Gastrocnemius medialis (tissue), 4 donors: Measurements from ENCODE around the gene MALRD1. TPM values are rescaled to one million over a fixed set of nuclear protein-coding genes. Genes with fewer than 3 reads are reported as not detected.

Experiments used
- ATAC-seq, 2 donors: fragments of 150-250 bp; one replicate each; pipeline ENCODE4 v1.9.1; 2016
- DNase-seq, 2 donors: peaks; one replicate each; pipeline ENCODE4 v3.0.0-alpha.2; 2019
- H3K27ac ChIP-seq, 4 donors: fragments of 200-600 bp; sonication (generic); 1 replicate in 1 of 4; 2 replicates in 3 of 4; pipeline ENCODE4 v1.5.1; 2016 to 2018; ENCODE audit warnings: mild to moderate bottlenecking in 2 of 4, moderate library complexity in 1 of 4
- H3K27me3 ChIP-seq, 3 donors: fragments of 200-600 bp; sonication (generic) in 2 of 3; 1 replicate in 1 of 3; 2 replicates in 2 of 3; pipeline versions ENCODE4 v1.5.1 to v1.6.0; 2016 to 2019; ENCODE audit warnings: mild to moderate bottlenecking in 1 of 3, moderate library complexity in 1 of 3
- H3K36me3 ChIP-seq, 2 donors: fragments of 200-600 bp; sonication (generic) in 1 of 2; one replicate each; pipeline ENCODE4 v1.5.1; 2017 to 2018
- H3K4me1 ChIP-seq, 2 donors: fragments of 200-600 bp; sonication (generic) in 1 of 2; one replicate each; pipeline ENCODE4 v1.5.1; 2016 to 2017; ENCODE audit warnings: mild to moderate bottlenecking in 2 of 2
- H3K4me3 ChIP-seq, 4 donors: fragments of 200-600 bp; sonication (generic) in 3 of 4; 1 replicate in 1 of 4; 2 replicates in 3 of 4; pipeline ENCODE4 v1.5.1; 2016 to 2019; ENCODE audit warnings: mild to moderate bottlenecking in 2 of 4
- H3K9me3 ChIP-seq, 3 donors: fragments of 200-600 bp; sonication (generic) in 2 of 3; 1 replicate in 1 of 3; 2 replicates in 2 of 3; pipeline ENCODE4 v1.5.1; 2016 to 2019
- CTCF ChIP-seq, 5 experiments: fragments of 450-650 bp in 3 of 5; fragments of 200-600 bp in 2 of 5; sonication (generic) in 2 of 5; IDR thresholded peaks in 4 of 5; conservative IDR thresholded peaks in 1 of 5; 1 replicate in 4 of 5; 2 replicates in 1 of 5; pipeline ENCODE4 v1.5.1; 2016 to 2019; ENCODE audit warnings: antibody characterized with exemption in 5 of 5, mild to moderate bottlenecking in 3 of 5, moderate library complexity in 3 of 5
- POLR2A ChIP-seq, 2 donors: fragments of 450-650 bp; IDR thresholded peaks; one replicate each; pipeline ENCODE4 v1.6.1; 2017; ENCODE audit warnings: antibody characterized with exemption in 2 of 2, mild to moderate bottlenecking in 2 of 2, moderate library complexity in 2 of 2
- in situ Hi-C, 4 donors: fragments of 200-750 bp; cut with MboI; loops; one replicate each; pipeline versions ENCODE4 v1.15.0 to v1.8.0; 2017; ENCODE audit warnings: low sequenced_read_pairs in 4 of 4
- intact Hi-C: fragments of 100-400 bp; cut with DNase I; formaldehyde crosslinking; loops from one replicate; pipeline ENCODE4 v1.15.1; 2023; ENCODE audit warnings: low total_unique reads
- total RNA-seq, 4 donors: library from RNA; depleted of rRNA; stranded (reverse); fragments of >200 nt; gene quantifications; one replicate each; pipeline versions ENCODE4 v1.1.0 to v1.2.3, GENCODE V29; 2016

MALRD1 gene
- total RNA-seq, 4 donors from 2014 or later: 0.75 TPM; not detected in 3

DNA sequence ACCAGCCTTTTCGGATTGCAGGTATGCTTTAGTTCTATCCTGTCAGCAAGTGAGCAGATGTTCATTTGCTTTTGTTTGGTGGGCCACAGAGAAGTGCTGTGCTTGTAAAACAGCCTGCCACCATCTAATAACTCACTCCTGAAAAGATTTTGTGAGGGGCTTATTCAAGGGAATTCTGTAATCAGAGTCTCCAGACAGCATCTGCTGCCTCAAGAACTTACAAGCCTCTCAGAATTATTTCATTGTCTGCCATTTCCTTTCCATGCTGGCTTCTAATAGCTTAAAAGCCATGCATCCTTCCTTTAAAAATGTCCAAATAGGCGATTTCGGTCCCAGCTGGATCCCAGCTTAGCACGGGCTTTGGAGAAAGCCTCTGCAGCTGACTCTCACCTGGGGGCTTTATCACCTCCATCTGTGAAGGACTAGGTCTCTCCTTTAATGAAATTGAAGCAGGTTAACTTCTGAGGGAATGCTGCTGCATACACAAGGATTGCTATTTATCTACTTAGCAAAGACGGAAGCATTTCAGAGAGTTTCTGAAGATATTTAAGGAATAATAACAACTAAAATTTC is 48.0 kb downstream of the MALRD1 start:
- DNase-seq (no peak), ATAC-seq (no peak)
- in situ Hi-C loops: no loop called here
- Histone ChIP-seq H3K27ac (no peak overlapping the region), H3K4me1 (no peaks in the 10 kb centered on the region), H3K4me3 (no peak overlapping the region), H3K27me3 (no peaks in the 10 kb centered on the region), H3K9me3 (no peaks in the 10 kb centered on the region), H3K36me3 (no peaks in the 10 kb centered on the region)
- intact Hi-C loops: no loop called here
- TF ChIP-seq POLR2A (IDR thresholded peaks at IDR 0.05): no peak
- TF ChIP-seq CTCF (IDR thresholded peaks at IDR 0.05 in 4 of 5, conservative IDR thresholded peaks at IDR 0.05 in 1 of 5): no peak

GRCh38 chr10:19097151-19097550 is 48.5 kb downstream of the MALRD1 start:
- in situ Hi-C loops (no loop called here), intact Hi-C loops (no loop called here)
- Histone ChIP-seq H3K4me3 (no peak overlapping the region), H3K27me3 (no peaks in the 10 kb centered on the region), H3K9me3 (no peaks in the 10 kb centered on the region), H3K36me3 (no peaks in the 10 kb centered on the region), H3K4me1 (no peaks in the 10 kb centered on the region), H3K27ac (no peak overlapping the region)
- ATAC-seq (no peak), DNase-seq (no peak)
- TF ChIP-seq POLR2A (IDR thresholded peaks at IDR 0.05) (no peak), CTCF (IDR thresholded peaks at IDR 0.05 in 4 of 5, conservative IDR thresholded peaks at IDR 0.05 in 1 of 5) (no peak)

GRCh38 chr10:19098803-19099202 is 50.2 kb downstream of the MALRD1 start:
- no peak for TF ChIP-seq POLR2A (IDR thresholded peaks at IDR 0.05)
- TF ChIP-seq CTCF (IDR thresholded peaks at IDR 0.05 in 4 of 5, conservative IDR thresholded peaks at IDR 0.05 in 1 of 5): no peak
- Histone ChIP-seq H3K36me3 (no peaks in the 10 kb centered on the region), H3K27me3 (no peaks in the 10 kb centered on the region), H3K4me3 (no peak overlapping the region), H3K9me3 (no peaks in the 10 kb centered on the region), H3K27ac (no peak overlapping the region), H3K4me1 (no peaks in the 10 kb centered on the region)
- in situ Hi-C loops (no loop called here), intact Hi-C loops (no loop called here)
- DNase-seq (no peak), ATAC-seq (no peak)

- Histone ChIP-seq H3K4me1 (no peaks in the 10 kb centered on the region), H3K4me3 (no peak overlapping the region), H3K27me3 (no peaks in the 10 kb centered on the region), H3K9me3 (no peaks in the 10 kb centered on the region), H3K27ac (no peak overlapping the region), H3K36me3 (no peaks in the 10 kb centered on the region)
- DNase-seq: no peak
- ATAC-seq: no peak
- in situ Hi-C loops: no loop called here
- TF ChIP-seq CTCF (IDR thresholded peaks at IDR 0.05 in 4 of 5, conservative IDR thresholded peaks at IDR 0.05 in 1 of 5) (no peak), POLR2A (IDR thresholded peaks at IDR 0.05) (no peak)
- intact Hi-C loops: no loop called here
Measured at GRCh38 chr10:19107406-19107805, 58.8 kb downstream of the MALRD1 start.
